HG02610 (cell line): Measurements from ENCODE around the gene IQCE.
A peak's percentile ranks its signal among the peaks of the same experiment; 100 is the strongest.

Experiments used
- ATAC-seq: cut with Tn5 transposase; IDR thresholded peaks from one replicate; pipeline ENCODE4 v1.9.1; 2021; ENCODE audit warnings: mild to moderate bottlenecking, moderate library complexity; ENCODE audit not compliant: unreplicated experiment

IQCE gene

GRCh38 chr7:2641406-2642393 is 82.9 kb downstream of the IQCE start:
- peak; percentile 54 for ATAC-seq

DNA sequence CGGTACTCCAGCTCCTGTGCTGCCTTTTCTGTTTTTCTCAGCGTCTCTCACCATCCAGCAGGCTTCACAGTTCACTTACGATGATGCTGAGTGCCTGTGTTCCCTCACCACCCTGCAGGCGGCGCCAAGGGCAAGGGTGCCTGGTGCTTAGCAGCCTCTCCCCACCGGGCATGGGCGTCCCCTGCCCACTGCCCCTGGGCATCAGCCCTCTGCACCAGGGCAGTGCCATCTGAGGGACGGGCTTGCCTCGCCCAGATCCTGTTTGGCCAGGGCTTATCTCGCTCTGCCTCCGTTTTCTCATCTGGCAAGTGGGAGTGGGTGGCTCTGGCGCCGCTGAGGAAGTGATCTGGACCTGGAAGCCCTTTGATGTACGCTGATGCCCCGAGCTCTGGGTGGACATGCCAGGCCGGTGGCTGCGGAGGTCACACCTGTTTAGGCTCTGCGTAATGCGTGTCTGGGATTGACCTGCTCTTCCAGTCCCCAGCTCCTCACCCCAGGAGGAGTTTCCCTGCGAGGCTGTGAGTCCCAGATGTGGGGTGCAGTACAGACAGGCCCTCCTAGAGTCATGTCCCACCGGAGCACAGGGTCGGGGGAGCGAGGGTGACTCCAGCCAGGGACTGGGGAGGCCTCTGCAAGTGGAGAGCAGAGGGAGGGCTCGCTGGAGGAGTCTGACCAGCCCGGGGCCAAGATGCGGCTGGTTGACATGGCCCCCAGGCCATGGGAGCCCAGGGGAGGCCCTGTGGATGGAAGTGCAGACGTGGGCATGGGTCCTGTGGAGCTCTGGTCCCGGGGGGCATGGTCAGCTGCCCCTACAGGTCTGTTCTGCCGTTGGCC is 84.8 kb downstream of the IQCE start:
- ATAC-seq = no peak

DNA sequence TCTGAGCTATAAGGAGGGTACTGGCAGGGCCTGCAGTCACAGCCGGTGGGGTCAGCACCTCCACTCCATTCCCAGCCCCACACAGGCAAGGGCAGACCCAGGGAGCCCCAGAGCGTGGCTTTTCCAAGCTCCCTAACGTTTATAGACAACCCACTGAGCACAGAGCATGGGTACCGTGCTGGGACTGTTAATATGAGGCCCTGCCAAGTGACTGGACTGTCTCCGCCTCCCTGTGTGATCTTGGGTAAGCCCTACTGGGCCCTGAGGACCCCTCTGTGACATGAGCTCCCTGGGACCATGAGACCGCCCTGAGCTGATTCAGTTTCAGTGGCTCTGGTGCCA is 85.4 kb downstream of the IQCE start:
- no peak for ATAC-seq

DNA sequence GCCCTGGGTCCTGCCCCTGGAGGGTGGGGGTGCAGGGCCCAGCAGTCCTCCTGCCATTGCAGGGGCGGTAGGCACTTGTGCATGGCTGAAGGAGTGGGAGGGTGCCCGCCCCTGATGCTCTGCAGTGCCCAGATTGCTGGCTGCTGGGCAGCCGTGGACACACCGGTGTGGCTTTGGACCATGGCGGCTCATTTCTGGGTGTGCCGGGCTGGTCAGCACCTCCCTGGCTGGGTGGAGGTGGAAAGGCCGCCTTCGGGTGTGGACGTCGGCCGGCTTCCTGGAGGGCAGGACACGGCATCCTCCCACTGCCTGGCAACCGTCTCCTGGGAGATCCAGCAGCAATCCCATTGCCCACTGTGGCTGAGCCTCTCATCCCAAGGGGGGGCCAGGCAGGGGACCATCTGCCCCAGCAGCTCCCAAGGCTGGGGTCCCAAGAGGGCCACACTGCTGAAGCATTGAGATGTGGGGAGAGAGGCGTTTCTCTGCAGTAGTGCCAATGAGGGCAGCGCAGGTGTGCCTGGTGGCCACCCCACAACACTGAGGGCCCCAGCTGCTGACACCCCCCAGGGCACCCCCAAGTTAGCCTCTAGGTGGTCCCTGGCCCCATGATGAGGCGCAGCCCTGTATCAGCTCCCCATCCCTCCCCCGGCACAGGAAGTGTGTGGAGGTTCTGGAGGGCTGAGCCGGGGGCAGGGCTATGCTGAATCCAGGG is 85.9 kb downstream of the IQCE start:
- ATAC-seq = peak; percentile 25

DNA sequence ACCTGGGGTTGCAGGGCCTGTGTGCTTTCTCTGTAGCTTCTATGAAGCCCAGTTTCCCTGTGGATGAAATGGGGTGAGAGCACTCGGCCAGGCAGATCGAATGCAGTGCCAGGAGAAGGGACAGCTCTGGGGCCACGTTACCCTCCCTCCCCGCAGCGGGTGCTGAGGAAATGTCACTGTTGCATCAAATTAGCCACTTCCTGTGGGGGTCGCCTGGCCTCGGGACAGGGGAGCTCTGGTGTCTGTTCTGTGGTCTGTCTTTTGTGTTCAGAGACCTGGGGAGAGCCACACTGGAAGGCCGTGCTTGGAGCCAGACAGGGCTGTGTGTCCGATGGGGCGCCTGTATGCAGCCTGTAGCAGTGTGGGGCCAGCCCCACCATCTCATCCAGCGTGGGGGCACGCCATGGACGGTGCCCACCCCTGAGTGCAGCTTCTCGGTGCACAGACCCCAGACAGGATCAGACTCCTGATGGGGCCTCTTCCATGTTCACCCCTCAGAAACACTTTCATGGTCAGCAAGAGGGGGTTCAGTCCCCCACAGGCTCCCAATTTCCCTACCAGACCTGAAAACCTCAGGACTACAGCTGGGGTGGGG is 86.6 kb downstream of the IQCE start:
- peak; percentile 35 for ATAC-seq

DNA sequence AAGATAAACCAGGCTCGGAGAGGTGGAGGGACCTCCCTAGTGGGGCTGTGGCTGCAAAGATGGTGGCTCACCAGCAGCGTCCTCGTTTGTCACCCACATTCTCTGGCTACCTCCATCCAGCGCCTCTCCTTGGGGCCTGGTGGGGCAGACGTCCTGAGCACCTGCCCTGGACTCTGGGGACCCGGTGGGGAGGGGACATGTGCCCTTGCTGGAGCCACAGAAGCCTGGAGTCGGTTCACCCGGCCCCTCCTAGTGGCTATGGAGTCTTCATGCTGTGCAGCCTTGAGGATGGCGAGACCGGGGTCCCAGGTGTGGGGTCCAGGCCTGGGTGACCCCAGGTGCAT is 87.5 kb downstream of the IQCE start:
- ATAC-seq = no peak

DNA sequence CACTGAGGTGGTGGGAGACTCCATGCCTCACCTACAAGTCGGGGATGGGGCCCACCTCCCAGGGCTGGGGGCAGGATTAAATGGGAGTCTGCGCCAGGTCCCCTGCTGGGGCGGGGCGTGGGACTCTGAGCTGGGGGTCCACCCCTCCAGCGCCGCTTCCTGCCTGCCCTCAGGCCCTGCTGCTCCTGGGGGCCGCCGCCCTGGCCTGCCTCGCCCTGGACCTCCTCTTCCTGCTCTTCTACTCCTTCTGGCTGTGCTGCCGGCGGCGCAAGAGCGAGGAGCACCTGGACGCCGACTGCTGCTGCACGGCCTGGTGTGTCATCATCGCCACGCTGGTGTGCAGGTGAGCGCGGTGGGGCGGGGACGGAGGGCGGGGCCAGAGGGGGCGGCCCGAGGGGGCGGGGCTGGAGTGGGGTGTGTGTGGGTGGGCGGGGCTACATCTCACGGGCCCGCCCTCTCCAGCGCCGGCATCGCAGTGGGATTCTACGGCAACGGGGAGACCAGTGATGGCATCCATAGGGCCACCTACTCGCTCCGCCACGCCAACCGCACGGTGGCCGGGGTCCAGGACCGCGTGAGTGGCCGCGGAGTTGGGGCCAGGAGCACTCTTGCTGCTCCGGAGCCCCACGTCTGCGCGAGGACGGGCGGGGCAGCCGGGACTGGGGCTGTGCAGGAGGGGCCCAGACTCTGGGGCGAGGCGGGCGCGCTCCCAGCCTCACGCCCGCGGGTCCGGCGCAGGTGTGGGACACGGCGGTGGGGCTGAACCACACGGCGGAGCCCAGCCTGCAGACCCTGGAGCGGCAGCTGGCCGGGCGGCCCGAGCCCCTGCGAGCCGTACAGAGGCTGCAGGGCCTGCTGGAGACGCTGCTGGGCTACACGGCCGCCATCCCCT is 88.1 kb downstream of the IQCE start:
- ATAC-seq = no peak

GRCh38 chr7:2647594-2648172 is 88.9 kb downstream of the IQCE start:
- no peak for ATAC-seq

GRCh38 chr7:2649139-2649838 is 90.5 kb downstream of the IQCE start:
- no peak for ATAC-seq

DNA sequence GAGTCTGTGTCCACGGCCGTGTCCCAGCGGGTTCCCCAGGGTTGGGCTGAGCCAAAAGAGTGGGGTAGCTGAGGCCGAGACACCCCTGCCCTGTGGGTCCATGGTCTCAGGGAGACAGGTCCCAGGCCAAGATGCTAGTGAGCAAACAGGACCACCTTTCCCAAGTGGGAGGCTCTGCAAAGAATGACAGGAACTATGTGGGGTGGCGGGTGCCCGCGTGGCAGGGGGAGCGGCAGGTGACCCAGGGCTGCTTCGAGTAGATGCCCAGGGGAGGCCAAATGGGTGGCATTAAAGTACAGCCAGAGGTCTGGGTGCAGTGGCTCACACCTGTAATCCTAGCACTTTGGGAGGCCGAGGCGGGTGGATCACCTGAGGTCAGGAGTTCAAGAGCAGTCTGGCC is 91.2 kb downstream of the IQCE start:
- ATAC-seq = no peak

- ATAC-seq = no peak
These were observed 91.7 kb downstream of the IQCE start for GRCh38 chr7:2650451-2650850.

- ATAC-seq = no peak
These were observed 92.6 kb downstream of the IQCE start for GRCh38 chr7:2651336-2651735.

DNA sequence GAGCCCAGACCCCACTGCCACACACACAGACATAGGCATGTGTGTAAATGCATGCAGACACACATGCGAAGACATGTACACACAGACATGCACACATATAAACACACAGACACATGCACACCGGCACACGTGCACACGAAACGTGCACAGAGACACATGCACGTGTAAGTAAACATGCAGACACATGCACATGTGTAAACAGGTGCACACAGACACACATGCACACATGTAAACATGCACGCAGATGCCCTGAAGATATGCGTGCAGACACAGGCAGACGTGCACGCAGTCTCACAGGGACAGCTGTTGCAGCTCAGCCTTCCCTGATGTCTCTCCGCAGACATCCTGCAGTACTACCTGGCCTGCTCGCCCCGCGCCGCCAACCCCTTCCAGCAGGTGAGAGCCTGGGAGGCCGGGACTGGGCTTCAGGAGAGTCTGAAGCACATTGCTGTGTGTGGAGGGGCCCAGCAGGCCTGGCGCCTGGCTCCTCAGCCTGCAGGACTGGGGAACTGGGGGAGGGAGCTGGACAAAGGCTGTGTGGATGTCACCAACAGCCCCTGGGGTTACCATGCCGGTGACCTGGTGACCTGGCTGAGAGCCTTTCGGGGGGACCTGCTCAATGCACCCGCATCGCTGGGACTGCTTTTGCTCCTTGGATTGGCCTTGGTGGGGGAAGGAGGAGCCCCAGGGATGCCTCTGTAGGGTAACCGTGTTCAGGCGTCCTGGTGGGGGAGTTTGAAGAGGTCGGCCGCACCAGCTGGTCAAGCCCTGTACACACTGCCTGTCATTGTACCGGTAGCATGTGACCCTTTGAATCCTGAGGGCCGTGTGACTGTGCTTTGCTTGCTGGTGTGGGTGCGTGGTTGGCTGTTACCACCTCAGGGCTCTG is 93.3 kb downstream of the IQCE start:
- ATAC-seq = no peak

- ATAC-seq = no peak
These were observed 93.9 kb downstream of the IQCE start for GRCh38 chr7:2652736-2653060.

DNA sequence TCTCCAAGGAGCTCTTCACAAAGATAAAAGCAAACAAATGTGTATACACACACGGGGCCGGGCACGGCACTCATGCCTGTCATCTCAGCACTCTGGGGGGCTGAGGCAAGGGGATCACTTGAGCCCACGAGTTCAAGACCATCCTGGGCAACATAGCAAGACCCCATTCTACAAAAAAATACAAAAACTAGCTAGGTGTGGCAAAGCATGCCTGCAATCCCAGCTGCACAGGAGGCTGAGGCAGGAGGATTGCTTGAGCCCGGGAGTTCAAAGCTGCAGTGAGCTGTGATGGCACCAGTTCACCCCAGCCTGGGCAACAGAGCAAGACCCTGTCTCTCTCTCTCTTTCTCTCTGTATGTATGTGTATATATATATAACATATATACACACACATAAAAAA is 95.3 kb downstream of the IQCE start:
- ATAC-seq = no peak

GRCh38 chr7:2655870-2656614 is 97.3 kb downstream of the IQCE start:
- no peak for ATAC-seq

GRCh38 chr7:2657208-2657607 is 98.4 kb downstream of the IQCE start:
- no peak for ATAC-seq
